MM.1S (cell line): ENCODE results near the gene RFNG.

ENCODE experiments used
- CTCF ChIP-seq: fragments of 300-600 bp; sonication (generic); IDR thresholded peaks from 2 replicates; pipeline ENCODE4 v1.5.1; 2016; ENCODE audit warnings: antibody characterized with exemption, low read length, mixed read lengths
- EZH2 ChIP-seq: fragments of 300-600 bp; sonication (generic); optimal IDR thresholded peaks from 2 replicates; pipeline ENCODE3; 2017; ENCODE audit warnings: low read depth, mild to moderate bottlenecking, antibody characterized with exemption, low read length, mixed read lengths
- EZH2phosphoT487 ChIP-seq: fragments of 300-600 bp; sonication (generic); IDR thresholded peaks from 2 replicates; pipeline ENCODE4 v1.6.1; 2018; ENCODE audit warnings: antibody characterized with exemption, low read length

- TF ChIP-seq CTCF (no peak), EZH2 (no peak), EZH2phosphoT487 (no peak)
These were observed 10.3 kb downstream of the RFNG start for GRCh38 chr17:82041144-82041814.
